WERI-Rb-1 (cell line): ENCODE results near the gene PGF.
"Not testable (repeated sequence)": the region's sequence is repeated elsewhere in the genome, so short reads cannot be mapped to it uniquely, and the experiment has no call there.

Source experiments
- DNase-seq: peaks from one replicate; pipeline ENCODE4 v3.0.0-alpha.2; 2020
- H3K27ac ChIP-seq: fragments of 250-450 bp; sonication (Bioruptor Pico); 2 replicates; pipeline ENCODE4 v1.5.1; 2020; ENCODE audit warnings: mild to moderate bottlenecking, moderate library complexity
- H3K27me3 ChIP-seq: fragments of 250-450 bp; sonication (Bioruptor Pico); 2 replicates; pipeline ENCODE4 v1.5.1; 2021; ENCODE audit warnings: mild to moderate bottlenecking, low read depth, moderate library complexity; ENCODE audit not compliant: insufficient read depth, severe bottlenecking
- H3K36me3 ChIP-seq: fragments of 250-450 bp; sonication (Bioruptor Pico); 2 replicates; pipeline ENCODE4 v1.5.1; 2020; ENCODE audit warnings: mild to moderate bottlenecking, moderate library complexity
- H3K4me3 ChIP-seq: 2 replicates; pipeline ENCODE4 v1.5.1; 2011; ENCODE audit warnings: low read depth, mild to moderate bottlenecking, control low read depth, low read length
- H3K9me3 ChIP-seq: fragments of 250-450 bp; sonication (Bioruptor Pico); 2 replicates; pipeline ENCODE4 v1.5.1; 2021; ENCODE audit warnings: mild to moderate bottlenecking, moderate library complexity; ENCODE audit not compliant: severe bottlenecking
- TF ChIP-seq, protein P1 (sequence below): IDR thresholded peaks from 2 replicates; pipeline ENCODE4 v1.5.1; 2011; ENCODE audit warnings: low read depth, mild to moderate bottlenecking, control low read depth, inconsistent platforms, low read length

The PGF gene

DNA sequence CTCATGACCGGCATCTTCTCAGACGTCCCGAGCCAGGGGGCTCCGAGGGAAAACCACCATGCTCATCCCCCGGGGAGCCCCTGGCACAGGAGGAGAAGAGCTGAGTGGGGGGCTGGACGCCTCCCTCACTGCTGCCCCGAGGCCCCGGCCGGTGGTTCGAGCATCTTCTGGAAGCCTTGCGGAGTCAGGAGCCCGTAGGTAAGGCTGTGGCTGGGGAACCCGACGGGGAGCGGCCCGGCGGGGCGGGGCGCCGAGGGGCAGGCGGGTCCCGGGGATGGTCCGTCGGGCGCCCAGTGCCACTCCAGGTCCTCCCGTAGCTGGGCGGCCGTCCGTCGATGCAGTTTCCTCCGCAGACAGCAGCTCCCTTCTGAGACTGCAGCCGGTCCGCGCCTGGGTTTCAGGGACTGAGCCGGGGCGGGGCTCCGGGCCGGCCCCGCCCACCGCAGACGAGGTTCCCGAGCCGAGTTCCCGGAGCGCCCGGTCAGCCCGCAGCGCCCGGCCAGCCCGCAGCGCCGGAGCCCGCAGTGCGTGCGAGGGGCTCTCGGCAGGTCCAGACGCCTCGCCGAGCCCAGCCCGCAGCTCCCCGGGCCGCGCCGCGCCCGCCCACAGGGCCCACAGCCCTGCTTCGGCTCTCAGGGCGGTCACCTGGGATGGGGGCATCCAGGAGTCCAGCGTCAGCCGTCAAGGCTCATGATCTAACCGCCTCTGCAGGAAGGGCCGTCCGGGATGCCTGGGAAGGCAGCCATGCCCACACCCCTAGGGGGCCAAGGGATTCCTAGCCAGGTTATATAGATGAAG lies at the start of gene PGF:
TSS of gene PGF (minus strand) at position 369 of the 798 bp plus-strand sequence. CDS start at position 14, 355 bp downstream.
- DNase-seq, result peak; percentile 80
- H3K27me3 ChIP-seq, result no peaks in the 10 kb centered on the region
- peaks cover 21% of the 10 kb centered on the region for H3K36me3 ChIP-seq
- TF ChIP-seq, protein P1, sequence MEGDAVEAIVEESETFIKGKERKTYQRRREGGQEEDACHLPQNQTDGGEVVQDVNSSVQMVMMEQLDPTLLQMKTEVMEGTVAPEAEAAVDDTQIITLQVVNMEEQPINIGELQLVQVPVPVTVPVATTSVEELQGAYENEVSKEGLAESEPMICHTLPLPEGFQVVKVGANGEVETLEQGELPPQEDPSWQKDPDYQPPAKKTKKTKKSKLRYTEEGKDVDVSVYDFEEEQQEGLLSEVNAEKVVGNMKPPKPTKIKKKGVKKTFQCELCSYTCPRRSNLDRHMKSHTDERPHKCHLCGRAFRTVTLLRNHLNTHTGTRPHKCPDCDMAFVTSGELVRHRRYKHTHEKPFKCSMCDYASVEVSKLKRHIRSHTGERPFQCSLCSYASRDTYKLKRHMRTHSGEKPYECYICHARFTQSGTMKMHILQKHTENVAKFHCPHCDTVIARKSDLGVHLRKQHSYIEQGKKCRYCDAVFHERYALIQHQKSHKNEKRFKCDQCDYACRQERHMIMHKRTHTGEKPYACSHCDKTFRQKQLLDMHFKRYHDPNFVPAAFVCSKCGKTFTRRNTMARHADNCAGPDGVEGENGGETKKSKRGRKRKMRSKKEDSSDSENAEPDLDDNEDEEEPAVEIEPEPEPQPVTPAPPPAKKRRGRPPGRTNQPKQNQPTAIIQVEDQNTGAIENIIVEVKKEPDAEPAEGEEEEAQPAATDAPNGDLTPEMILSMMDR, result no peak
- no peaks in the 10 kb centered on the region for H3K9me3 ChIP-seq
- peak within 1 kb of the TSS; percentile 74 for H3K4me3 ChIP-seq
- H3K27ac ChIP-seq, result peak within 1 kb of the TSS; percentile 67

DNA sequence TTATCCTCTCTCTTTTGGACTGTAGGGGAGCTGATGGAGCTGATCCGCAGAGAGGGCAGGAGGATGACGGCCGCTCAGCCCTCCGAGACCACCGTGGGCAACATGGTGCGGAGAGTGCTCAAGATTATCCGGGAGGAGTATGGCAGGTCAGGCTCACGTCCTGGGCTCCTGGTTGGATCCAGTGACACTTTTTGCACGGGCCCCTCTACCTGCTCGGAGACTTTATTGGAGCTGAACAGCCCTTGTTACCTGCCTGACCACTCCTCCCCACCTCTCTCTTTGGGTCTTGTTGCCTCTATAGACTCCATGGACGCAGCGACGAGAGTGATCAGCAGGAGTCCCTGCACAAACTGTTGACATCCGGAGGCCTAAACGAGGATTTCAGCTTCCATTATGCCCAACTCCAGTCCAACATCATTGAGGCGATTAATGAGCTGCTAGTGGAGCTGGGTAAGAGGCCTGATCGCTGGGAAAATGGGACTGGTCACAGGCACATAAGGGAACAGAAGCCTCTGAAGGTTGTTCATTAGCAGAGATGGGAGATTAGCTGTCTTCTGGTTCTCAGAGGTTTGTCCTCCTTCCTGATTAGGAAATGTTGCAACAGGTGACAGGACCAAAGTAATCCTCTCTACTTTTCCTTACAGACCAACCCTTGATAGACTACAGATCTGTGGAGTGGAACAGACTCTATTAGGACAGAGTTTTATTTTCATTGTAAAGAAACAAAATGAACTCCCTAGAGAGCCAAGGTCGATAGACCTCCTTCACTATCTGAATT lies 48.0 kb upstream of the PGF start:
- Histone ChIP-seq H3K4me3 (peak overlapping the region; percentile 79), H3K27me3 (no peaks in the 10 kb centered on the region), H3K36me3 (peaks cover 43% of the 10 kb centered on the region), H3K9me3 (no peaks in the 10 kb centered on the region), H3K27ac (peak overlapping the region; percentile 55)
- TF ChIP-seq, protein P1, result no peak
- DNase-seq, result no peak

DNA sequence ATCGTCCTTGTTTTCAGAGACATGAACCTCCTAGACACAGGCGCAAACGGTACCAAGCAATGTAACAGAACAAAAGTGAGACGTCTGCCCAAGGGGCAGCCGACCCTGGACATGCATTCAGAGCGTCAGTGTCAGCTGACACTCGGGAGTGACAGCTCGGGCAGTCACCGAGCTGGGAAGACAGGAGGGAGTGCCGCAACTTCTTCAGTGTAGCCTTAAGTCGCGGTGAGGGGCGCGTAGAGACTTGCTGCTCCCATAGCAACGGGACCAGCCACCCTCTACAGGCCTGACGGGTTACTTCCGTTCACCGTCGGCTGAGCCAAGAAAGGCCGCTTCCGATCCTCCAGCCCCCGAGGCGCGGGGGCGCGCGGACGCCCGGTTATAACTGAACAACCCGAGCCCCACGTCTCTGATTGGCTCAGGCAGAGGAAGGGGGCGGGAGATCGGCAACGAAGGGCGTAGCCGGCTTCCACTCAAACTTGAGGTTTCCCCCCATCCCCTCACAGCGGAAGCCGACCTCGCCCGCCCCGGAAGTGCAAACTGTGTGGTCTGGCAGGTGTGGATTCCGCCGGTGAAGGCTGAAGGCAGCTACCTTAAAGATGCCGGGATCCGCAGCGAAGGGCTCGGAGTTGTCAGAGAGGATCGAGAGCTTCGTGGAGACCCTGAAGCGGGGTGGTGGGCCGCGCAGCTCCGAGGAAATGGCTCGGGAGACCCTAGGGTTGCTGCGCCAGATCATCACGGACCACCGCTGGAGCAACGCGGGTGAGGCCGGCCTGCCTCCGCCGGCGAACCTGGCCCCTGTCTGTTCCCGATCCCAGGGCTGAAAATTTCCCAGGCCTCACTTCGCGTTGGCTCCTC lies 47.2 kb upstream of the PGF start, which contains the start of gene EIF2B2:
TSS of gene EIF2B2 (plus strand) at position 530 of the 858 bp plus-strand sequence. CDS start at position 600, 70 bp downstream.
- TF ChIP-seq, protein P1, result peak; percentile 30; the same call in 1 of the 2 replicates
- no peaks in the 10 kb centered on the region for H3K27me3 ChIP-seq
- H3K36me3 ChIP-seq, result peaks cover 35% of the 10 kb centered on the region
- peak within 1 kb of the TSS; percentile 56 for H3K27ac ChIP-seq
- peak; percentile 99 for DNase-seq
- no peaks in the 10 kb centered on the region for H3K9me3 ChIP-seq
- H3K4me3 ChIP-seq, result peak within 1 kb of the TSS; percentile 79

DNA sequence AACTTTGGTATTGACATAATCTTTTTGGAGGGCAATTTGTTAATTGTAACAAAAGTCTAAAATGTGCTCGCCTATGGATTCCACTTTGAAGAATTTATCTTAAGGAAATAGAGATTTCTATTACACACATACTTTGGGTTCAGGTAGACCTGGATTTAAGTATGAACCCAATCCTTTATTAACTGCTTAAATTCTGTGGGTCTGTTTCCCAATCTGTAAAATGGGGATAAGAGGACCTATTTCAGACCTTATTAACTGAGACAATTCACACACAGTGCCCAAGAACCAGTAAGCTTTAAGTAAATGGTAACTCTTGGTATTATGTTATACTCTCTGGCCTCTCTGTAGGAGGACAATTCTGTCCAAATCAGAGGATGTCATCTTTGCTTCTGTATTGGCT lies 46.5 kb upstream of the PGF start:
- H3K9me3 ChIP-seq, result no peaks in the 10 kb centered on the region
- H3K36me3 ChIP-seq, result peaks cover 28% of the 10 kb centered on the region
- no peaks in the 10 kb centered on the region for H3K27me3 ChIP-seq
- TF ChIP-seq, protein P1, result no peak
- no peak for DNase-seq
- peak overlapping the region; percentile 56 for H3K27ac ChIP-seq
- peak overlapping the region; percentile 79 for H3K4me3 ChIP-seq

DNA sequence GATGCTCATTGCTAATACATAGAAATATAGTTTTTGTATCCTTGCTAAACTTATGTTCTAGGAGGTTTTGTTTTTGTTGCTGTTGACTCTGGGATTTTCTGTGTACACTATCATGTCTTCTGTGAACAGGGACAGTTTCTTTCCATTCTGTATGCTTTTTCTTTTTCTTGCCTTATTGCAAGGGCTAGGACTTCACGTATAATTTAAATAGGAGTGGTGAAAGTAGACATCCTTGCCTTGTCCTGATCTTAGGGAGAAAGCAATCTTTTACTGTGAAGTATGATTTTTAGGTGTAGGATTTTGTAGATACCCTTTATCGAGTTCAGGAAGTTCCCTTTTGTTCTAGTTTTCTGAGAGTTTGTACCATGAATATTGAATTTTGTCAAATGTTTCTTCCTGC lies 45.9 kb upstream of the PGF start:
- H3K9me3 ChIP-seq, result no peaks in the 10 kb centered on the region
- no peak overlapping the region for H3K27ac ChIP-seq
- peaks cover 22% of the 10 kb centered on the region for H3K36me3 ChIP-seq
- DNase-seq, result no peak
- no peak overlapping the region for H3K4me3 ChIP-seq
- H3K27me3 ChIP-seq, result no peaks in the 10 kb centered on the region
- TF ChIP-seq, protein P1, result no peak

DNA sequence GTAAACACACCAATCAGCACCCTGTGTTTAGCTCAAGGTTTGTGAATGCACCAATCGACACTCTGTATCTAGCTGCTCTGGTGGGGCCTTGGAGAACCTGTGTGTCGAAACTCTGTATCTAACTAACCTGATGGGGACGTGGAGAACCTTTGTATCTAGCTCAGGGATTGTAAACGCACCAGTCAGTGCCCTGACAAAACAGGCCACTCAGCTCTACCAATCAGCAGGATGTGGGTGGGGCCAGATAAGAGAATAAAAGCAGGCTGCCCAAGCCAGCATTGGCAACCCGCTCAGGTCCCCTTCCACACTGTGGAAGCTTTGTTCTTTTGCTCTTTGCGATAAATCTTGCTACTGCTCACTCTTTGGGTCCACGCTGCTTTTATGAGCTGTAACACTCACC lies 40.4 kb upstream of the PGF start:
- DNase-seq, H3K27ac ChIP-seq, H3K36me3 ChIP-seq, H3K9me3 ChIP-seq, H3K27me3 ChIP-seq, H3K4me3 ChIP-seq: not testable (repeated sequence)

DNA sequence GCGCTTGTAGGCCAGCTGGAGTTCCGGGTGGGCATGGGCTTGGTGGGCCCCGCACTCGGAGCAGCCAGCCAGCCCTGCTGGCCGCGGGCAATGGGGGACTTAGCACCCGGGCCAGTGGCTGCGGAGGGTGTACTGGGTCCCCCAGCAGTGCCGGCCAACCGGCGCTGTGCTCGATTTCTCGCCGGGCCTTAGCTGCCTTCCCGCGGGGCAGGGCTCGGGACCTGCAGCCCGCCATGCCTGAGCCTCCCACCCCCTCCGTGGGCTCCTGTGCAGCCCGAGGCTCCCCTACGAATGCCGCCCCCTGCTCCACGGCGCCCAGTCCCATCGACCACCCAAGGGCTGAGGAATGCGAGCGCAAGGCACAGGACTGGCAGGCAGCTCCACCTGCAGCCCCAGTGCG lies 38.8 kb upstream of the PGF start:
- not testable (repeated sequence) for H3K4me3 ChIP-seq, H3K9me3 ChIP-seq, H3K36me3 ChIP-seq, H3K27me3 ChIP-seq, DNase-seq, H3K27ac ChIP-seq
